A549 (cell line): ENCODE results near the gene HSF2BP.

ENCODE experiments used
- SMC3 ChIP-seq: fragments of >200 bp; sonication (Bioruptor Twin); formaldehyde crosslinking; IDR thresholded peaks from 3 replicates; pipeline ENCODE4 v1.6.1; 2018; ENCODE audit warnings: inconsistent platforms
- TF ChIP-seq, protein P1 (sequence below): fragments of >200 bp; sonication (Bioruptor Twin); formaldehyde crosslinking; IDR thresholded peaks from 3 replicates; pipeline ENCODE4 v1.5.1; 2016
- TF ChIP-seq, protein P2 (sequence below): fragments of 150-350 bp; IDR thresholded peaks from 2 replicates; pipeline ENCODE4 v1.6.1; 2014; ENCODE audit warnings: low read depth, mild to moderate bottlenecking, low read length

GRCh38 chr21:43658769-43659135 is 536 bp downstream of the HSF2BP start:
- TF ChIP-seq, protein P1, sequence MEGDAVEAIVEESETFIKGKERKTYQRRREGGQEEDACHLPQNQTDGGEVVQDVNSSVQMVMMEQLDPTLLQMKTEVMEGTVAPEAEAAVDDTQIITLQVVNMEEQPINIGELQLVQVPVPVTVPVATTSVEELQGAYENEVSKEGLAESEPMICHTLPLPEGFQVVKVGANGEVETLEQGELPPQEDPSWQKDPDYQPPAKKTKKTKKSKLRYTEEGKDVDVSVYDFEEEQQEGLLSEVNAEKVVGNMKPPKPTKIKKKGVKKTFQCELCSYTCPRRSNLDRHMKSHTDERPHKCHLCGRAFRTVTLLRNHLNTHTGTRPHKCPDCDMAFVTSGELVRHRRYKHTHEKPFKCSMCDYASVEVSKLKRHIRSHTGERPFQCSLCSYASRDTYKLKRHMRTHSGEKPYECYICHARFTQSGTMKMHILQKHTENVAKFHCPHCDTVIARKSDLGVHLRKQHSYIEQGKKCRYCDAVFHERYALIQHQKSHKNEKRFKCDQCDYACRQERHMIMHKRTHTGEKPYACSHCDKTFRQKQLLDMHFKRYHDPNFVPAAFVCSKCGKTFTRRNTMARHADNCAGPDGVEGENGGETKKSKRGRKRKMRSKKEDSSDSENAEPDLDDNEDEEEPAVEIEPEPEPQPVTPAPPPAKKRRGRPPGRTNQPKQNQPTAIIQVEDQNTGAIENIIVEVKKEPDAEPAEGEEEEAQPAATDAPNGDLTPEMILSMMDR = no peak
- TF ChIP-seq, protein P2, sequence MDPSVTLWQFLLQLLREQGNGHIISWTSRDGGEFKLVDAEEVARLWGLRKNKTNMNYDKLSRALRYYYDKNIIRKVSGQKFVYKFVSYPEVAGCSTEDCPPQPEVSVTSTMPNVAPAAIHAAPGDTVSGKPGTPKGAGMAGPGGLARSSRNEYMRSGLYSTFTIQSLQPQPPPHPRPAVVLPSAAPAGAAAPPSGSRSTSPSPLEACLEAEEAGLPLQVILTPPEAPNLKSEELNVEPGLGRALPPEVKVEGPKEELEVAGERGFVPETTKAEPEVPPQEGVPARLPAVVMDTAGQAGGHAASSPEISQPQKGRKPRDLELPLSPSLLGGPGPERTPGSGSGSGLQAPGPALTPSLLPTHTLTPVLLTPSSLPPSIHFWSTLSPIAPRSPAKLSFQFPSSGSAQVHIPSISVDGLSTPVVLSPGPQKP = no peak
- TF ChIP-seq SMC3 = no peak
